Kasumi-1 (cell line): ENCODE results near the gene CLIC4.
A peak's percentile ranks its signal among the peaks of the same experiment; 100 is the strongest.

ENCODE experiments used
- DNase-seq, 2 experiments: peaks; one replicate each; lab custom pipeline; 2025; lab: John Stamatoyannopoulos, UW

The CLIC4 gene

GRCh38 chr1:24860841-24861240 is 115.6 kb downstream of the CLIC4 start:
- DNase-seq: no peak

DNA sequence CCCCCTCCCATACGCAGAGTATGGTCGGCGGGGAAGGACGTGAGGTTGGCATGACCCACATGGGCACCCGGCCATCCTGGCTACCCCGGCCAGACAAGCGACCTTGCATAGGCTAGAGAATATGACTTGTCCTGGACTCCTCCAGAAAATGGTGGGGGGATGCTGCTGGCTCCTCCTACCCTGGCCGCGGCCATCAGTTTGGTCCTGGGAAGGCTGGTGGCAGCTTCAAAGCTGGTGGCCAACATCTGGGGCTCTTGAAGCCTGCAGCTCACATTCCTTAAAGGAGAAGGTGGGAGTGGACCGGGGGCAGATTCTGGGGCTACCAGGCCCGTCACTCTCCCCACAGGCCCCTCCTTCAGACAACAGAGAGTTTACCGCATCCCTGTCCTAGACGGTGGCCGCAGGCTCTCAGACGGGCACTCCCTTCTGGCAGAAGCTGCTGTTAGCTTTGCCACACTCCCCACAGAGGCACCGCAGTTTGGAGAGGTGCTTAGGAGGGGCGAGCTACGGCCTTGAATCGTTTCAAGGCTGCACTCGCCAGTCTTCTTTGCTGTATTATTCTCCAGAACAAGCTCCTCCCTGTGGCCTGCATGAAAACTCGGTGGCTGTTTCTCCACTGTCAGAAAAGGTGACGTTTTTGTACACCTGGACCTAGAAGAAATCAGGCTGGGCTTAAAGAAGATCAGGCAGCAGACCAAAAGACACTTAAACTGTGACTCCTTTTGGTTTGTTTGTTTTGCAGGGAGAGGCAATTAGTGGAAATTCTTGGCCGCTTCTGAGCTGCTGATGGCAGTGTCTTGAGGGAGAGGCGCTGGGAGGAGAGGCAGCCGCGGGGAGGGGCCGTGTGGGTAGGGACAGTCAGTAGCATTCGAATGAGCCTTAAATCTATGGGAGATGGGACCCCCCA is 116.8 kb downstream of the CLIC4 start:
- no peak for DNase-seq

DNA sequence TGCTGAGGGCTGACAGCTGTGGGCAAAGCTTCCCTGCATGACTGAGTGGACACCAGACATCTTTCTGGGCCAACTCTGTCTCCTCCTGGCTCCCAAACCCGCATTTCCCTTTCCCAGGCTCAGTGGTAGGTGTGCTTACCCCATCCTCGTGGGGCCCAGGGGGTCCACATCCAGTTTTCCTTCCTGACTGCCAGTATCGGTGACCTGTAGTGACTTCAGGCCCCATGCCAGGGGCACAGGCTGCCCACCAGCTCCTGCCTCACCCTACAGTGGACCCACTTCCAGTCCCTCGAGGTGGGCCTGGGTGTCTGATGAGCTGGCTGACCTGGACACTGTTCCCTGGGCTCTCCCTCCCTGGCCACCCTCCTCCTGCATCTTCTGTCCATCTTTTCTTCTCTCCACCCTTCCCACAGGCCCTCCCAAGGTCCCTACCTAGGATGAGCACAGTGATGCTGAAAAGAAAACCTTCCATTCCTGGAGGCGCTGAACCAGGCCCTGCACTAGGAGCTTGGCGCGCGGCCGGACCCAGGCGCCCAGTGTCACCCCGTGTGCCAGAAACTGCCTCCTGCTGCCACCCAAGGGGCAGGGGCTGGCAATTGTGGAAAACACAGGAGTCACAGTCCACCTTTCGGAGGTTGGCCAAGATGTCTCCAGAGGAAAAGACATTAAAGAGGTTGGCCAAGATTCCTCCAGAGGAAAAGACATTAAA is 117.7 kb downstream of the CLIC4 start:
- DNase-seq: no peak

DNA sequence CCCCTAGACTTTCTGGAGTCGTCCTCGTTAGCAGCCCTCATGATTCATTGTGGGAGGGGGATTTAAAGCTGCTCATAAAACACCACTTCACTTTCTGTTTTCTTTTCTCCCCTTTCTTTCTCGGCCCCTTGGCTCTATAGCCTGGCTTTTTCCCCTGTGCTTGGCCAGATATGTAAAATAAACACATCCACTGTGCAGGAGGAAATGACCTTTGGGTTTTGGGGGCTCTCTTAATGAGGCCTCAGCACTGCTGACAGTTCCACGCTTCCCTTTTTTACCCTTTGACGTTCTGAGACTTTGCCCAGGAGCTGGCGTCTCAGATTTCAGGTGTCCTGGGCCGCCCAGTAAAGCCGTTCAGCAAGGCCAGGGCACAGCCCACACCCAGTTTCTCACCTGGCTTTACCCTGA is 119.1 kb downstream of the CLIC4 start:
- peak; percentile 33 to 68 for DNase-seq

- no peak for DNase-seq
Observed at GRCh38 chr1:24865168-24865567, 119.9 kb downstream of the CLIC4 start.

DNA sequence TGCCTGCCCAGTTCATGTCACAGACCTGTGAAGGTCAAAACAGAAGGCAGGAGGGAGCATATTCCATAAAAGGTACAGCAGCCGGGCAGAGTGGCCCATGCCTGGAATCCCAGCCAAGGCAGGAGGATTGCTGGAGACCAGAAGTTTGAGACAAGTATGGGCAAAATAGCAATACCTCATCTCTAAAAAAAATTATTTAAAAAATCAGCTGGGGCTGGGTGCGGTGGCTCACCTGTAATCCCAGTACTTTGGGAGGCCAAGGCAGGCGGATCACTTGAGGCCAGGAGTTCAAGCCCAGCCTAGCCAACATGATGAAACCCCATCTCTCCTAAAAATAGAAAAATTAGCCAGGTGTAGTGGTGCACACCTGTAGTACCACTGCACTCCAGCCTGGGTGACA is 120.3 kb downstream of the CLIC4 start:
- no peak for DNase-seq

GRCh38 chr1:24866211-24867083 is 121.2 kb downstream of the CLIC4 start:
- no peak for DNase-seq

DNA sequence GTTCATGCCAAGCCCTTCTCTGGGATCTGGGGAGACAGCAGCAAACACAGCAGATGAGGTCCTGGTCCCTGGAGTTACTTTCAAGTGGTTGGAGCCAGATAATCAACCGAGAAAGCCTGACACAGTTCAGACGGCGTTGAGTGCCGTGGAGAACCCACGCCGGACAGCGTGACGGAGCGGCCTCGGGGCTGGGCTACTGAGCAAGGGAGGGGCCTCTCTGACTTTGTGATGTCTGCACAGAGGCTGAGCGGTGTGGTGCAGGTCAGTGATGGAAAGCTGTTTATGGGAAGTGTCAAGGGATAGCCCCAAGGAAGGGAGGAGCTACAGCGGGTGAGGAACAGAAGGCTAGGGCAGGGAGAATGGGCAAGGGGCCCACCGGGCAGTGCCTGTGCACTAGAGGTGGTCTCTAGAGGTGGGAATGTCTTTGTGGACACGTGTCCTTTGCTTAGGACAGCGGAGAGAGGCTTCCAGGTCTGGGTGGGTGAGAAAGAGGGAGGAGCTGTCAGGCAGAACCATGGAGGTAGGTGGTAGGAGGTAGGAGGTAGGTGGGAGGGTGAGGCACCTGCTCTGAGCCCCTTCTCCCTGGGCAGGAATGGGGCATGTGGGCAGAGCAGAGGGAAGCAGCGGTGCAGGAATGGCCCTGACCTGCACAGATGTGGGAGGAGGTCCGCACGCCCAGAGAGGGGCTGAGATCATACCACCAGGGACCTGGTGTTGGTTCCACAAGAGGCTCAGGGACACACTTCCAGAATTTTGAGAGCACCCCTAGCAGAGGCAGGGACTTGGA is 122.0 kb downstream of the CLIC4 start:
- no peak for DNase-seq

DNA sequence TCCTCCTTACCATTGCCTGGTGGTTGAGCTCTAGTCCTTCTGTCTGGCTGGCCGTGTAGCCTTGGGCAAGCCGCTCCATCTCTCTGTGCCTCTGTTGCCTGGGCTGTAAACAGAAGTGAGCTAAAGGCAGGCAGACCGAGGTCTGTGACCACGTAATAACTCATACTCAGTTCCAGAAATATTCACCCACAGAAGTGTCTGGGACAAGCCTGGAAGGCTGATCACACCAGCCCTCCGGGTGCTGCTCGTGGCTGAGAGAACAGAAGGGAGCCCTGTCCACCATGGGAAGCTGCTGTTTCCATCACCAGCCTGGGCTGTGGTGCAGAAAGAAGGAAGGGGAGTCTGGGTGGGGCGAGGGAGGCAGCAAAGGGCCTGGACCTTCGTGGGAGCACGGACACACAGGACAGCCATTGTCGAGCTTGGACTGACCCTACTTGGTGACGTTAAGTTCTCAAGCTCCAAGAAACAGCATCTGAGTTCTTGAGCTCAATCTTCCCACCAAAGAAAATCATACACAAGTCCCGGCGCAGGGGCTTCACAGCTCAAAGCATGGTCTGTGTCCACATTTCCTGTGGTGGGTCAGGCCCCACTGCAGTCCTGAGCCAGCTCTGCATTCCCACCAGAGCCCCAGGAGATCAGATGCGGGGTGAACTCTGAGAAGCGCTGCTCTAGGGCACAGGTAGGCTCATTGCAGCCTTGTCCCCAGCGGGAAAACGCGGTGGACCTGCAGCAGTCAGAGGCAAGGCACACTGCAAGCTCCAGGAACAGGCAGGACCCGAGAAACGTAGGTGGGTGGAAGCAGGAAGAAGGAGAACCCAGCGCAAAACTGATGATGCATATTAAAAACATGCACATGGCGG is 123.0 kb downstream of the CLIC4 start:
- no peak for DNase-seq

- peak; percentile 12 to 30 for DNase-seq
Observed at GRCh38 chr1:24870551-24871195, 125.4 kb downstream of the CLIC4 start.

- DNase-seq: no peak
Observed at GRCh38 chr1:24871306-24871901, 126.2 kb downstream of the CLIC4 start.

DNA sequence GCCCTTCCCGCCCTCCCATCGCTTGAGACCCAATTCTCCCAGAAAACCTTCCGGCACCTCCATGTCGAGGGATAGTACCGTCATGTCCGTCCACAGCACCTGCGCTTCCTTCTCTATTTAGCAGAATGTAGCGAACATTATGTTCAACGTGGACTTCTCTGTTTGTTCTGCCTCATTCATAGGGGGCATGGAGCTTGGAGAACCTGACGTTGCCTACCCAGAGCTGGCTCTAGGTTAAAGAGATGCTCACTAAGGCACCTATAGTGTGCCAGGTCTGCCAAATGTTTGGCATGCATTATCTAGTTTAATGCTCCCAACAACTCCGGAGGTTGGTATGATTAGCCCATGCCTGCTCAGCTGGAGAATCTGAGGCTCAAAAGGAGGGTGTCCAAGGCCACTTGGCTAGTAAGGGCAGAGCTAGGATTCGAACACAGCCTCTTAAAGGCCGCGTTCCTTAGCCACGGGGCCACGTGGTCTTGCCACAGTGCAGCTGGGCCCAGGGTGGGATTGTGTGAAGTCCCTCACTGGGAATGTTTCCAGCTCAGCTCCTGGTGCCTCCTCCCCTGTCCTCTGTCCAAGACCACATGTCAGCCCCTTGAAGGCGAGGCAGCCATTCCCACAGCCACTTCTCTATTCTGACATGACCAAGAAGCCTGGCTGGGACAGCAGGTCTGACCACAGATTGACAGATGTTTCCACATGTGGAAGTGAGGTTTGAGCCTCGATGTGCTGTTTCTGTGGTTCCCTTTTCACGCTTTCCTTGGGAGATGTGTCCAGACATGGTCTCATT is 127.0 kb downstream of the CLIC4 start:
- peak; percentile 59 to 75 for DNase-seq

- no peak for DNase-seq
Observed at GRCh38 chr1:24873148-24873547, 127.9 kb downstream of the CLIC4 start.

DNA sequence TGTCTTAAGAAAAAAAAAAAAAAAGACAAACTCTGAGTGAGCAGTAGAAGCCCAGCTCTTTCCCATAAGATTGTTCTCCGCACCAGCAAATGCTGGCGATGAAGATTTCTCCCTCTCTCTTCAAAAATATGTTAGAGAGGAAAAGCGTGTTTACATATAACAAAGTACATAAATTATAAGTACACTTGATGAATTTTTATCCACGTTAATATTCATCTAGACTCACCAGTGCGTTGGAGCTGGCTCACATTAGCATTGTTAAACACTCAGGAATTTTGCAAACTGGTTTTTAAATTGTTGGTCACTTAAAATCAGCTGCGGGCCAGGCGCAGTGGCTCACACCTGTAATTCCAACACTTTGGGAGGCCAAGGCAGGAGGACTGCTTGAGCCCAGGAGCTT is 128.8 kb downstream of the CLIC4 start:
- no peak for DNase-seq

- no peak for DNase-seq
Observed at GRCh38 chr1:24874611-24875234, 129.5 kb downstream of the CLIC4 start.

- DNase-seq: no peak
Observed at GRCh38 chr1:24875257-24875656, 130.0 kb downstream of the CLIC4 start.

GRCh38 chr1:24875991-24876506 is 130.8 kb downstream of the CLIC4 start:
- no peak for DNase-seq

GRCh38 chr1:24878045-24878444 is 132.8 kb downstream of the CLIC4 start:
- no peak for DNase-seq
